HPDE6-E6E7 (cell line): Measurements from ENCODE around the gene LGALS7.

ENCODE experiments used
- DNase-seq: peaks from one replicate; pipeline ENCODE4 v3.0.0; 2011; ENCODE audit warnings: missing footprints; ENCODE audit errors: extremely low spot score

The LGALS7 gene

GRCh38 chr19:38727868-38728660, 45.3 kb downstream of the LGALS7 start:
- DNase-seq, result no peak

GRCh38 chr19:38727306-38727867, 45.9 kb downstream of the LGALS7 start:
- DNase-seq, result no peak

GRCh38 chr19:38726761-38727301, 46.5 kb downstream of the LGALS7 start:
- no peak for DNase-seq

- DNase-seq, result no peak
Observed at GRCh38 chr19:38726284-38726673, 47.0 kb downstream of the LGALS7 start.

GRCh38 chr19:38725469-38726283, 47.6 kb downstream of the LGALS7 start:
- no peak for DNase-seq

- DNase-seq, result no peak
Observed at GRCh38 chr19:38723990-38724854, 49.1 kb downstream of the LGALS7 start.

- DNase-seq, result no peak
Observed at GRCh38 chr19:38723606-38723965, 49.7 kb downstream of the LGALS7 start.

- DNase-seq, result no peak
Observed at GRCh38 chr19:38722947-38723605, 50.2 kb downstream of the LGALS7 start.

- no peak for DNase-seq
Observed at GRCh38 chr19:38721979-38722773, 51.1 kb downstream of the LGALS7 start.

- DNase-seq, result no peak
Observed at GRCh38 chr19:38721496-38721895, 51.8 kb downstream of the LGALS7 start.
